GM18517 (cell line): ENCODE measurements around the gene NDUFS8.

Experiments used
- ATAC-seq: cut with Tn5 transposase; IDR thresholded peaks from one replicate; pipeline ENCODE4 v1.9.1; 2021; ENCODE audit warnings: mild to moderate bottlenecking, moderate library complexity; ENCODE audit not compliant: unreplicated experiment

NDUFS8 gene

GRCh38 chr11:68076371-68077042 is 46.0 kb downstream of the NDUFS8 start:
- ATAC-seq = no peak

DNA sequence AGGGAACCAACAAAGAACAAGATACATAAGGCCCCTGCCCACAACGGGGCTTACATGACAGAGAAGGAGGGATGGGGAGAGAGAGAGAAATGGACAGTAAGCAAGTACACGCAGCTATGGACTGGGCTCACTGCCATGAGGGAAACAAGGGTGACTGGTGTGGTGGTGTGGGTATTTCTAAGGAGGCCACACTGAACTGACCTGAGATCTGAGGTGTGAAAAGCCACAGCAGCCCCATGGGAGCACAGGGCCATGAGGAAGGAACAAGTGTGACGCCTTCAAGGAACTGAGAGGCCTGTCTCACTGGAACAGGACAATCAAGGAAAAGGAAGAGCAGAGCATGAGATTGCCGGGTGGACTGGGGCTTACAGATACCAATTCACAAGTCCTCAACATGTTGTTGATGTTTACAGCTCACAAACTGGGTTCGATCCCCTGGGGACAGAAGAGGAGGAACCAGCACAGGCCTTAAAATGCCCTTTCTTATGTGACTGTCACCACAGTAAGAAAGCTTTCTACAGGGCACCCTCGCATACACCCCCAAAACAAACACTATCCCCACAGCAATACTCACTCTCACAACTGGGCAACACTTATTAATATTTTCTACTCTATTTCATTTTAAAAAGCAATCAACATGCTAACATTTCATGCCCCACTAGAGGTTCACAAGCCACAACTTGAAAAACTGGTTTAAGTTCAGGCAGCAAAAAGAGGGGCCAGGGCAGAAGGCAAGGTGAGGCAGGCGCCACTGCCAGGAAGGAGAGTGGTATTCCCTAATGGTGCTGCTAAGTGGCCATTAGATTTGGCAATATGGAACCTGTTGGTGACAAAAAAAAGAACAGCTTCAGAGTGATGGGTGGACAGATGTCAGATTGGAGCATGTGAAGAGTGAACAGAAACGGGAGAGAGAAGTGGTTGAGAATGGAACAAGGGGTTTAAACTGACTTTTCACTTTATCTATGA is 47.4 kb downstream of the NDUFS8 start:
- ATAC-seq = no peak

DNA sequence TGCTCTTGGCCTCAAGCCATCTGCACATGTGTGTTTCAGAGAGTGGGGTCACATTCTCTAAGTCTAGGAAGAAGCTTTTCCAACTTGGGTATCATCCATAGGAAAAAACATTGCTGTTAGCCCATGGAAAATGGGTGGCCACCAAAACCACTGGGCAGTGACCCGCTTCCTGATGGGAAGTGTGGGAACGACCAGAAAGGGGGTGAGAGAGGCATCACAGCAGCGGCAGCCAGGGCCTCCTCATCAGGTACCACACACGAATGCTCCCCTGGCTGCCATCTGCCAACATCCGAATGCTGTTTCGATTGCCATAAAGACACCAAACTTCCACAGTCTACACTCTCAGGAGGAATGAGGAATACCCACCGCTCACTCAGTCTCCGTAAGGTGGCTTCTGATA is 50.4 kb downstream of the NDUFS8 start:
- ATAC-seq = no peak

- no peak for ATAC-seq
These were observed 51.2 kb downstream of the NDUFS8 start for GRCh38 chr11:68081691-68082090.

DNA sequence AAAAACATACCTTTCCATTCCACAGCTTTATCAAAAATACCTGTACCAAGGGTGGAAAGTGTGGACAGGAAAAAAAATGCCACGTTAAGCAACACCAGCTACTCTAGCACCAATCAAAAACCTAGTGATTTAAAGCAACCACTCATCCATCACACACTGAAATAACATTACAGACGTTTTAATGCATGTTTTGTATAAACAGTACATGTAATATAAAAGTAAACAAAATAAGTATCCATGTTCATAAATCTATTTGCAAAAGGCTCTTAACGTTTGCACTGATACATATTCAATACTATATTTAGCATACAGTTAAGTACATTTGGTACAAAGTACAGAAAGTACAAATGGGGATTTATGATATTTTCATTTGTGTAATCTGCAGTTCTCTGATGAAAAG is 52.0 kb downstream of the NDUFS8 start:
- no peak for ATAC-seq

GRCh38 chr11:68083517-68083916 is 53.0 kb downstream of the NDUFS8 start:
- ATAC-seq = no peak
